ENCODE data around the gene BHMT. TPM values are rescaled to one million over a fixed set of nuclear protein-coding genes. Genes with fewer than 3 reads are reported as not detected.
"Not testable (repeated sequence)": the region's sequence is repeated elsewhere in the genome, so short reads cannot be mapped to it uniquely, and the experiment has no call there.

The BHMT gene
- total RNA-seq, 1 donor from 2014 or later, result not detected

DNA sequence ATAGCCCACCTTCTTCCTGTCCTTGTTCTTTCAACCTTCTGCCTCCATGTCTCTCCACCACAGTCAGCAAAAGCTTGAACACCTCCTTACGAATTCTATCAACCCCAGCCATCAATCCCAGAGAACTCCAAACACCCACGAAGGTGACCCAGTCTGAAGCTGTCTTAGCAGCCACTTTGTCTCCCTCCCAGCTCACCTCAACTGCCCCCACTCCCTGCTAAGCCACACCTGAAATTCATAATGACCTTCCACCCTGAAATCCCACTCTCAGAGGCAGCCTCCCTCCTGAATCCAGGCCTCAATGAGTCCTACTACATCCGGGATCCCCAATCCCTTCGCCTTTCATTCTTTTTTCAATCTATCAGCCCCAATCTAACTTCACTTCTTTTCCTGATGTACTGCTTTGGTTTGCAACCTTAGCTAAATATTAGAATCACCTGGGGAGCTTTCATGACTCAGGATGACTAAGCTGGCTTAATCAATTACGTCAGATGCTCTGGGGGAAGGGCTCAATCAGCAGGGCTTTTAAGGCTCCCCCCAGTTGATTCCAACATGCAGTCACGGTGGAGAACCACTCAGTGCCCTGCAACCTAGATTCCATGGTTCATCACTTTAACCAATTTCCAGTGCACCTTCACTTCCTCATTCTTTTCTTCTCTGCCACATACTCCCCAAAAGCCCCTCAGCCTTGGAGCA is 32.2 kb downstream of the BHMT start:
- H3K9me3 ChIP-seq, result no peaks in the 10 kb centered on the region
- TF ChIP-seq, protein P1, sequence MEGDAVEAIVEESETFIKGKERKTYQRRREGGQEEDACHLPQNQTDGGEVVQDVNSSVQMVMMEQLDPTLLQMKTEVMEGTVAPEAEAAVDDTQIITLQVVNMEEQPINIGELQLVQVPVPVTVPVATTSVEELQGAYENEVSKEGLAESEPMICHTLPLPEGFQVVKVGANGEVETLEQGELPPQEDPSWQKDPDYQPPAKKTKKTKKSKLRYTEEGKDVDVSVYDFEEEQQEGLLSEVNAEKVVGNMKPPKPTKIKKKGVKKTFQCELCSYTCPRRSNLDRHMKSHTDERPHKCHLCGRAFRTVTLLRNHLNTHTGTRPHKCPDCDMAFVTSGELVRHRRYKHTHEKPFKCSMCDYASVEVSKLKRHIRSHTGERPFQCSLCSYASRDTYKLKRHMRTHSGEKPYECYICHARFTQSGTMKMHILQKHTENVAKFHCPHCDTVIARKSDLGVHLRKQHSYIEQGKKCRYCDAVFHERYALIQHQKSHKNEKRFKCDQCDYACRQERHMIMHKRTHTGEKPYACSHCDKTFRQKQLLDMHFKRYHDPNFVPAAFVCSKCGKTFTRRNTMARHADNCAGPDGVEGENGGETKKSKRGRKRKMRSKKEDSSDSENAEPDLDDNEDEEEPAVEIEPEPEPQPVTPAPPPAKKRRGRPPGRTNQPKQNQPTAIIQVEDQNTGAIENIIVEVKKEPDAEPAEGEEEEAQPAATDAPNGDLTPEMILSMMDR (IDR thresholded peaks at IDR 0.05), result no peak
- no peaks in the 10 kb centered on the region for H3K27me3 ChIP-seq
- DNase-seq (ENCODE audit: low spot score in 2 of 2), result no peak
- no peak overlapping the region for H3K27ac ChIP-seq
- intact Hi-C loops (cut with DNase I), result no loop called here
- no peaks in the 10 kb centered on the region for H3K36me3 ChIP-seq
- H3K4me3 ChIP-seq, result no peak overlapping the region
- no peaks in the 10 kb centered on the region for H3K4me1 ChIP-seq

DNA sequence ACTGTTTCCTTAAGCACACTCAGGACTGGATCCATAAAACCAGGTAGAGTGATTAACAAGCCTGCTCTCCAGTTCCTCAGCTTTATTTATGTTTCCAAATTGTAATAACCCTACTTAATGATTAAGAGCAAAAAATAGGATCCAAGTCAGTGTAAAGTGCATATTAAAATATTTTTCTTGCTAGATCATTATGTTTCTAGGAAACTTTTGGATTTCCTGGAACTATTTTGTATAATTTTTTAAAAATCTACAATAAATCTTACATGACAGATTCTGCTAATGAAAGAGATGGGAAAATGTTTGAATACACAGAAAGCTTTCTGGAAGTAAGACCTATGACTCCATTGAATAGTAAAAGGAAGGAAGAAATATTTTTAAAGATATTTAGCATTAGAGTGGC is 35.5 kb downstream of the BHMT start:
- H3K4me3 ChIP-seq, result no peak overlapping the region
- no peaks in the 10 kb centered on the region for H3K27me3 ChIP-seq
- no peaks in the 10 kb centered on the region for H3K4me1 ChIP-seq
- TF ChIP-seq, protein P1 (IDR thresholded peaks at IDR 0.05), result no peak
- intact Hi-C loops (cut with DNase I), result no loop called here
- no peaks in the 10 kb centered on the region for H3K36me3 ChIP-seq
- H3K9me3 ChIP-seq, result no peaks in the 10 kb centered on the region
- no peak for DNase-seq (ENCODE audit: low spot score in 2 of 2)
- H3K27ac ChIP-seq, result no peak overlapping the region

DNA sequence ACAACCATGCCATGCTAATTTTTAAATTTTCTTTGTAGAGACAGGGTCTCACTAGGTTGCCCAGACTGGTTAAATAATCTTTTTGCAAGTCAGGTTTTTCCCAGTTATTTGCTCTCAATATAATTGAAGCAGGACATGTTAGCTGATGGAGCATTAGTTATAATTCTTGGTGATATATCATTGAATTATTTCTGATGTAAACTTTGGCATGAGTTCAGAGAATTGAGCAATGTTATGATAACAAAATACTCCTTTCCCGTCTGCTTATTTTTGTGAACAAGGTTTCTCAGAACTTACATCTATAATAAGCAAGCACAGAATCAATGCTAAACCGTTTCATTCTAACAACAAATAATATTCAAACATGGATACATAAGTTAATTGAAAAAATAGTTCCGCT is 37.8 kb downstream of the BHMT start:
- no peaks in the 10 kb centered on the region for H3K27me3 ChIP-seq
- H3K4me1 ChIP-seq, result no peaks in the 10 kb centered on the region
- no peak overlapping the region for H3K27ac ChIP-seq
- TF ChIP-seq, protein P1 (IDR thresholded peaks at IDR 0.05), result no peak
- no peaks in the 10 kb centered on the region for H3K36me3 ChIP-seq
- intact Hi-C loops (cut with DNase I), result no loop called here
- H3K9me3 ChIP-seq, result no peaks in the 10 kb centered on the region
- no peak for DNase-seq (ENCODE audit: low spot score in 2 of 2)
- H3K4me3 ChIP-seq, result no peak overlapping the region

DNA sequence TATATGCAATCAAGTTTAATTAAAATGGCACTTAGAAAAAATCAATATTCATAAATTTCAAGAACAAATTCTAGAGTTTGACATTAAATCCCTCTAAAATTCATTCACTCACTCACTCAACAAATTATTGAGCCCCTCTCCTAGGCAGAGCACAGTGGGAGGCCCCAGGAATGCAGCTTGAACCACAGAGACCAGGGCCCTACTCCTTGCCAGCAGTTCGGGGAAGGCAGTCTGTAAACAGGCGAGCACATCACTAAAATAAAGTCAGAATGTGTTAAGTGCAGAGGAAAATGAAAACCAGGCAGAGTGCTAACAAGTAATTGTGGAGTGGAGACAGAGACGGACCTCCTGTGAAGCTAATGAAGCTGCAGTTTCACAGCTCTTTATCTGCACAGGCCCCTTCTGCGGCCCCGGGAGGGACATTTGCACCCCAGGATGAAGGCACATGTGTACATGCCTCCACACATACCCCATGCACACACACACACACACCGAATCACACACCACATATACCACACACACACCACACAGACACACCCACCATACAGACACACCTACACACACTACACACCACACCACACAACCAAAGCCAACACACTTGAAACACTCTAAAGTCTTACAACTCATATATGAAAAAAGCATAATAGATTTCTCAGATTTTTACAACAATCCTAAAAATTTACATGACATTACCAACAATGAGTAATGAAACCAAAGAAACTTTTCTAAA is 40.5 kb downstream of the BHMT start:
- no peak for DNase-seq (ENCODE audit: low spot score in 2 of 2)
- TF ChIP-seq, protein P1 (IDR thresholded peaks at IDR 0.05), result no peak
- H3K4me1 ChIP-seq, result no peaks in the 10 kb centered on the region
- H3K9me3 ChIP-seq, result no peaks in the 10 kb centered on the region
- intact Hi-C loops (cut with DNase I), result no loop called here
- H3K27ac ChIP-seq, result no peak overlapping the region
- H3K27me3 ChIP-seq, result no peaks in the 10 kb centered on the region
- H3K4me3 ChIP-seq, result no peak overlapping the region
- H3K36me3 ChIP-seq, result no peaks in the 10 kb centered on the region

DNA sequence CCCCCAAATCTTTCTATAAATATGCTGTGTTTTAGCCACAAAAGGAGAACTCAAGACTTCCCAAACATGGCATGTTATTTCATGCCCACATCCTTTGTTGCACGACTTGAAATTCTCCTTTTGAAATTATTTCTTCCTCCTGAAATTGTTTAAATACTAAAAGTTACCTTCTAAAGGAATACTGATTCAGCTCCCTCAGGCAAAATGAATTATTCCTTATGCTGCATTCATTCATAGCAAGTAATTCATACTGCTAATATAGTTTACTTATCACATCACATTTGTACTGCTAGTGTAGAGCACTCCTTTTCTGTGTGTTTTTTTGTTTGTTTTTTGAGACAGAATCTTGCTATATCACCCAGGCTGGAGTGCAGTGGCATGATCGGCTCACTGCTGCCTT is 45.7 kb downstream of the BHMT start:
- H3K4me1 ChIP-seq, result no peaks in the 10 kb centered on the region
- intact Hi-C loops (cut with DNase I), result no loop called here
- no peak overlapping the region for H3K4me3 ChIP-seq
- TF ChIP-seq, protein P1 (IDR thresholded peaks at IDR 0.05), result no peak
- no peak overlapping the region for H3K27ac ChIP-seq
- no peaks in the 10 kb centered on the region for H3K36me3 ChIP-seq
- H3K27me3 ChIP-seq, result no peaks in the 10 kb centered on the region
- no peaks in the 10 kb centered on the region for H3K9me3 ChIP-seq
- DNase-seq (ENCODE audit: low spot score in 2 of 2), result no peak

DNA sequence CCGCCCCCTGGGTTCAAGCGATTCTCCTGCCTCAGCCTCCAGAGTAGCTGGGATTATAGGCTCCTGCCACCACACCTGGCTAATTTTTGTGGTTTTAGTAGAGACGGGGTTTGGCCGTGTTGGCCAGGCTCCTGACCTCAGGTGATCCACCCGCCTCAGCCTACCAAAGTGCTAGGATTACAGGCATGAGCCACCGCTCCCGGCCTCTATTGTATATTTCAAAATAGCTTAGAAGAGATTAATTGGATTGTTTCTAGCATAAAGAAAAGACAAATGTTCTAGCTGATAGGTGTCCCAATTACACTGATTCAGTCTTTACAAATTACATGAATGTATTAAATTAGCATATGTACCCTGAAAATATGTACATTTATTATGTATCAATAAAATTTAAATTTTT is 50.0 kb downstream of the BHMT start:
- H3K9me3 ChIP-seq; H3K27ac ChIP-seq; DNase-seq (ENCODE audit: low spot score in 2 of 2); H3K27me3 ChIP-seq; intact Hi-C loops (cut with DNase I); H3K36me3 ChIP-seq; H3K4me1 ChIP-seq; H3K4me3 ChIP-seq: not testable (repeated sequence)

Measured in ascending aorta (tissue), 2 donors.